HEK293 (cell line): Measurements from ENCODE around the gene STX5.

Source experiments
- CTCF ChIA-PET: fragments of 350-600 bp; formaldehyde crosslinking; extraction: SDS; loops from one replicate; lab custom pipeline; 2021; ENCODE audit warnings: antibody characterized with exemption; lab: Yijun Ruan, JAX
- POLR2A ChIA-PET: fragments of 300-600 bp; formaldehyde crosslinking; extraction: SDS; loops from one replicate; lab custom pipeline; 2020; ENCODE audit warnings: antibody characterized with exemption, inconsistent platforms; lab: Yijun Ruan, JAX
- H3K27ac ChIP-seq: fragments of 200-500 bp; sonication (Bioruptor generic); 2 replicates; pipeline ENCODE4 v1.5.1; 2014; ENCODE audit warnings: low read depth, low read length, control low read depth, inconsistent platforms; ENCODE audit errors: extremely low read depth
- H3K36me3 ChIP-seq, 2 experiments: fragments of 200-500 bp in 1 of 2; sonication (Bioruptor generic) in 1 of 2; 1 replicate in 1 of 2; 2 replicates in 1 of 2; pipeline ENCODE4 v1.5.1; 2014 to 2017; ENCODE audit warnings: inconsistent platforms in 2 of 2, low read length in 2 of 2; ENCODE audit not compliant: control insufficient read depth in 2 of 2, insufficient read depth in 1 of 2
- H3K4me1 ChIP-seq: fragments of 200-500 bp; sonication (Bioruptor generic); 2 replicates; pipeline ENCODE4 v1.5.1; 2014; ENCODE audit warnings: mild to moderate bottlenecking, low read length, inconsistent platforms; ENCODE audit not compliant: control insufficient read depth, insufficient read depth
- H3K4me3 ChIP-seq: 2 replicates; pipeline ENCODE4 v1.5.1; 2011; ENCODE audit warnings: low read depth, mild to moderate bottlenecking, control low read depth, low read length, moderate library complexity
- H3K9me3 ChIP-seq: fragments of 200-500 bp; sonication (Bioruptor generic); 2 replicates; pipeline ENCODE4 v1.5.1; 2014; ENCODE audit warnings: low read depth, low read length, inconsistent platforms; ENCODE audit not compliant: control insufficient read depth, insufficient read depth
- GLIS2 ChIP-seq: fragments of 450-650 bp; formaldehyde crosslinking; IDR thresholded peaks from 2 replicates; pipeline ENCODE4 v1.5.1; 2016; ENCODE audit warnings: missing biosample characterization, missing genetic modification characterization
- KLF16 ChIP-seq: fragments of 450-650 bp; formaldehyde crosslinking; IDR thresholded peaks from 2 replicates; pipeline ENCODE4 v1.5.1; 2017; ENCODE audit warnings: missing biosample characterization, missing genetic modification characterization
- KLF7 ChIP-seq: fragments of 450-650 bp; formaldehyde crosslinking; IDR thresholded peaks from 2 replicates; pipeline ENCODE4 v1.5.1; 2016; ENCODE audit warnings: missing biosample characterization, missing genetic modification characterization, borderline replicate concordance
- SALL2 ChIP-seq: fragments of 450-650 bp; formaldehyde crosslinking; IDR thresholded peaks from 2 replicates; pipeline ENCODE4 v1.5.0; 2017; ENCODE audit warnings: missing biosample characterization, mild to moderate bottlenecking, missing genetic modification characterization, borderline replicate concordance
- SP2 ChIP-seq: fragments of 450-650 bp; formaldehyde crosslinking; IDR thresholded peaks from 2 replicates; pipeline ENCODE4 v1.5.1; 2016; ENCODE audit warnings: missing biosample characterization, missing genetic modification characterization
- SP3 ChIP-seq: fragments of 450-650 bp; formaldehyde crosslinking; IDR thresholded peaks from 2 replicates; pipeline ENCODE4 v1.5.1; 2016; ENCODE audit warnings: missing biosample characterization, missing genetic modification characterization
- SP7 ChIP-seq: fragments of 450-650 bp; formaldehyde crosslinking; IDR thresholded peaks from 2 replicates; pipeline ENCODE4 v1.5.1; 2016; ENCODE audit warnings: missing biosample characterization, missing genetic modification characterization
- YY2 ChIP-seq: fragments of 450-650 bp; formaldehyde crosslinking; IDR thresholded peaks from 2 replicates; pipeline ENCODE4 v1.5.1; 2016; ENCODE audit warnings: missing biosample characterization, missing genetic modification characterization
- ZEB2 ChIP-seq: fragments of 450-650 bp; formaldehyde crosslinking; IDR thresholded peaks from 2 replicates; pipeline ENCODE4 v1.5.1; 2016; ENCODE audit warnings: missing biosample characterization, missing genetic modification characterization
- ZFP3 ChIP-seq: fragments of 450-650 bp; formaldehyde crosslinking; IDR thresholded peaks from 2 replicates; pipeline ENCODE4 v1.5.1; 2016; ENCODE audit warnings: low read depth, missing biosample characterization, missing genetic modification characterization
- ZNF121 ChIP-seq: fragments of 450-650 bp; formaldehyde crosslinking; IDR thresholded peaks from 2 replicates; pipeline ENCODE4 v1.5.1; 2016; ENCODE audit warnings: missing biosample characterization, missing genetic modification characterization
- ZNF223 ChIP-seq: fragments of 450-650 bp; formaldehyde crosslinking; IDR thresholded peaks from 2 replicates; pipeline ENCODE4 v1.5.1; 2016; ENCODE audit warnings: missing biosample characterization, missing genetic modification characterization
- ZNF302 ChIP-seq: fragments of 450-650 bp; formaldehyde crosslinking; IDR thresholded peaks from 2 replicates; pipeline ENCODE4 v1.5.1; 2016; ENCODE audit warnings: missing biosample characterization, missing genetic modification characterization, low read depth
- ZNF354C ChIP-seq: fragments of 450-650 bp; formaldehyde crosslinking; IDR thresholded peaks from 2 replicates; pipeline ENCODE4 v1.5.1; 2016; ENCODE audit warnings: missing biosample characterization, missing genetic modification characterization, low read depth, borderline replicate concordance
- ZNF398 ChIP-seq: fragments of 450-650 bp; formaldehyde crosslinking; IDR thresholded peaks from 2 replicates; pipeline ENCODE4 v1.5.1; 2017; ENCODE audit warnings: missing biosample characterization, missing genetic modification characterization
- ZNF404 ChIP-seq: fragments of 450-650 bp; formaldehyde crosslinking; IDR thresholded peaks from 2 replicates; pipeline ENCODE4 v1.5.1; 2017; ENCODE audit warnings: missing biosample characterization, missing genetic modification characterization
- ZNF501 ChIP-seq: fragments of 450-650 bp; formaldehyde crosslinking; IDR thresholded peaks from 2 replicates; pipeline ENCODE4 v1.5.1; 2016; ENCODE audit warnings: missing biosample characterization, missing genetic modification characterization
- ZNF555 ChIP-seq: fragments of 450-650 bp; formaldehyde crosslinking; conservative IDR thresholded peaks from 2 replicates; pipeline ENCODE4 v1.5.1; 2017; ENCODE audit warnings: missing biosample characterization, mild to moderate bottlenecking, missing genetic modification characterization, inconsistent platforms
- ZNF600 ChIP-seq: fragments of 450-650 bp; formaldehyde crosslinking; IDR thresholded peaks from 2 replicates; pipeline ENCODE4 v1.5.1; 2016; ENCODE audit warnings: missing biosample characterization, missing genetic modification characterization
- ZNF639 ChIP-seq: fragments of 450-650 bp; formaldehyde crosslinking; IDR thresholded peaks from 2 replicates; pipeline ENCODE4 v1.5.1; 2016; ENCODE audit warnings: missing biosample characterization, missing genetic modification characterization
- ZNF768 ChIP-seq: fragments of 450-650 bp; formaldehyde crosslinking; IDR thresholded peaks from 2 replicates; pipeline ENCODE4 v1.5.1; 2018; ENCODE audit warnings: missing biosample characterization, mild to moderate bottlenecking, missing genetic modification characterization
- ZNF776 ChIP-seq: fragments of 450-650 bp; formaldehyde crosslinking; IDR thresholded peaks from 2 replicates; pipeline ENCODE4 v1.5.0; 2017; ENCODE audit warnings: missing biosample characterization, missing genetic modification characterization, borderline replicate concordance
- ZNF843 ChIP-seq: fragments of 450-650 bp; formaldehyde crosslinking; IDR thresholded peaks from 2 replicates; pipeline ENCODE4 v1.5.1; 2016; ENCODE audit warnings: missing biosample characterization, missing genetic modification characterization
- ZSCAN16 ChIP-seq: fragments of 450-650 bp; formaldehyde crosslinking; IDR thresholded peaks from 2 replicates; pipeline ENCODE4 v1.5.1; 2016; ENCODE audit warnings: missing biosample characterization, missing genetic modification characterization
- TF ChIP-seq, protein P1 (sequence below): fragments of 450-650 bp; formaldehyde crosslinking; IDR thresholded peaks from 2 replicates; pipeline ENCODE4 v1.5.1; 2016; ENCODE audit warnings: missing biosample characterization, missing genetic modification characterization
- TF ChIP-seq, protein P2 (sequence below): fragments of 450-650 bp; formaldehyde crosslinking; IDR thresholded peaks from 2 replicates; pipeline ENCODE4 v1.5.1; 2017; ENCODE audit warnings: missing biosample characterization, missing genetic modification characterization
- TF ChIP-seq, protein P3 (sequence below): fragments of 450-650 bp; formaldehyde crosslinking; IDR thresholded peaks from 2 replicates; pipeline ENCODE4 v1.5.1; 2016; ENCODE audit warnings: missing biosample characterization, missing genetic modification characterization

Gene STX5

GRCh38 chr11:62841361-62842170 lies 9.7 kb upstream of the STX5 start:
- Histone ChIP-seq H3K36me3 (peaks cover 0 to 11% of the 10 kb centered on the region in 2 experiments; a peak in 2 of 3 replicates), H3K9me3 (no peaks in the 10 kb centered on the region), H3K4me1 (no peaks in the 10 kb centered on the region), H3K4me3 (peak overlapping the region; percentile 42), H3K27ac (peak overlapping the region; percentile 92)
- ChIA-PET CTCF (interaction anchor here (0.8 to 2.3 kb wide), 3 partner anchors 20 to 944 kb away, joined by 4 to 9 read pairs (median 7); no protein-coding TSS in a partner anchor), POLR2A (interaction anchor here (0.6 to 3.4 kb wide), 58 partner anchors 9 to 1462 kb away, joined by 3 to 182 read pairs (median 6); partner anchors contain the start of genes AHNAK, B3GAT3, BSCL2 and C11orf98)
- peak; percentile 88 for TF ChIP-seq ZNF768
- peak; percentile 48 for TF ChIP-seq ZNF302
- TF ChIP-seq ZFP3 (tag by site-specific recombination), result peak; percentile 82
- TF ChIP-seq ZEB2 (tag by site-specific recombination), result peak; percentile 99
- TF ChIP-seq SP2 (tag by site-specific recombination), result peak; percentile 42
- TF ChIP-seq, protein P1, sequence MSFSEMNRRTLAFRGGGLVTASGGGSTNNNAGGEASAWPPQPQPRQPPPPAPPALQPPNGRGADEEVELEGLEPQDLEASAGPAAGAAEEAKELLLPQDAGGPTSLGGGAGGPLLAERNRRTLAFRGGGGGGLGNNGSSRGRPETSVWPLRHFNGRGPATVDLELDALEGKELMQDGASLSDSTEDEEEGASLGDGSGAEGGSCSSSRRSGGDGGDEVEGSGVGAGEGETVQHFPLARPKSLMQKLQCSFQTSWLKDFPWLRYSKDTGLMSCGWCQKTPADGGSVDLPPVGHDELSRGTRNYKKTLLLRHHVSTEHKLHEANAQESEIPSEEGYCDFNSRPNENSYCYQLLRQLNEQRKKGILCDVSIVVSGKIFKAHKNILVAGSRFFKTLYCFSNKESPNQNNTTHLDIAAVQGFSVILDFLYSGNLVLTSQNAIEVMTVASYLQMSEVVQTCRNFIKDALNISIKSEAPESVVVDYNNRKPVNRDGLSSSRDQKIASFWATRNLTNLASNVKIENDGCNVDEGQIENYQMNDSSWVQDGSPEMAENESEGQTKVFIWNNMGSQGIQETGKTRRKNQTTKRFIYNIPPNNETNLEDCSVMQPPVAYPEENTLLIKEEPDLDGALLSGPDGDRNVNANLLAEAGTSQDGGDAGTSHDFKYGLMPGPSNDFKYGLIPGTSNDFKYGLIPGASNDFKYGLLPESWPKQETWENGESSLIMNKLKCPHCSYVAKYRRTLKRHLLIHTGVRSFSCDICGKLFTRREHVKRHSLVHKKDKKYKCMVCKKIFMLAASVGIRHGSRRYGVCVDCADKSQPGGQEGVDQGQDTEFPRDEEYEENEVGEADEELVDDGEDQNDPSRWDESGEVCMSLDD (tag by site-specific recombination), result peak; percentile 89
- TF ChIP-seq ZNF398 (tag by site-specific recombination), result peak; percentile 32
- TF ChIP-seq ZNF600, result peak; percentile 98
- peak; percentile 82; the same call in 1 of the 2 replicates for TF ChIP-seq ZNF776 (tag by site-specific recombination)
- TF ChIP-seq YY2 (tag by site-specific recombination), result peak; percentile 76
- TF ChIP-seq SP3 (tag by site-specific recombination), result peak; percentile 73
- TF ChIP-seq ZNF223 (tag by site-specific recombination), result 0 out of 2 replicates have a peak, but pooled peaks have one; percentile 7
- TF ChIP-seq ZSCAN16, result peak; percentile 83
- peak; percentile 64; the same call in 1 of the 2 replicates for TF ChIP-seq GLIS2 (tag by site-specific recombination)
- TF ChIP-seq SP7 (tag by site-specific recombination), result peak; percentile 95
- TF ChIP-seq, protein P2, sequence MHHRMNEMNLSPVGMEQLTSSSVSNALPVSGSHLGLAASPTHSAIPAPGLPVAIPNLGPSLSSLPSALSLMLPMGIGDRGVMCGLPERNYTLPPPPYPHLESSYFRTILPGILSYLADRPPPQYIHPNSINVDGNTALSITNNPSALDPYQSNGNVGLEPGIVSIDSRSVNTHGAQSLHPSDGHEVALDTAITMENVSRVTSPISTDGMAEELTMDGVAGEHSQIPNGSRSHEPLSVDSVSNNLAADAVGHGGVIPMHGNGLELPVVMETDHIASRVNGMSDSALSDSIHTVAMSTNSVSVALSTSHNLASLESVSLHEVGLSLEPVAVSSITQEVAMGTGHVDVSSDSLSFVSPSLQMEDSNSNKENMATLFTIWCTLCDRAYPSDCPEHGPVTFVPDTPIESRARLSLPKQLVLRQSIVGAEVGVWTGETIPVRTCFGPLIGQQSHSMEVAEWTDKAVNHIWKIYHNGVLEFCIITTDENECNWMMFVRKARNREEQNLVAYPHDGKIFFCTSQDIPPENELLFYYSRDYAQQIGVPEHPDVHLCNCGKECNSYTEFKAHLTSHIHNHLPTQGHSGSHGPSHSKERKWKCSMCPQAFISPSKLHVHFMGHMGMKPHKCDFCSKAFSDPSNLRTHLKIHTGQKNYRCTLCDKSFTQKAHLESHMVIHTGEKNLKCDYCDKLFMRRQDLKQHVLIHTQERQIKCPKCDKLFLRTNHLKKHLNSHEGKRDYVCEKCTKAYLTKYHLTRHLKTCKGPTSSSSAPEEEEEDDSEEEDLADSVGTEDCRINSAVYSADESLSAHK (tag by site-specific recombination), result peak; percentile 84
- peak; percentile 96 for TF ChIP-seq ZNF639 (tag by site-specific recombination)
- peak; percentile 95 for TF ChIP-seq ZNF843
- peak; percentile 83; the same call in 1 of the 2 replicates for TF ChIP-seq KLF7 (tag by site-specific recombination)
- no peak for TF ChIP-seq ZNF555 (tag by site-specific recombination)
- no peak; the same call in none of the 2 replicates for TF ChIP-seq ZNF121
- TF ChIP-seq, protein P3, sequence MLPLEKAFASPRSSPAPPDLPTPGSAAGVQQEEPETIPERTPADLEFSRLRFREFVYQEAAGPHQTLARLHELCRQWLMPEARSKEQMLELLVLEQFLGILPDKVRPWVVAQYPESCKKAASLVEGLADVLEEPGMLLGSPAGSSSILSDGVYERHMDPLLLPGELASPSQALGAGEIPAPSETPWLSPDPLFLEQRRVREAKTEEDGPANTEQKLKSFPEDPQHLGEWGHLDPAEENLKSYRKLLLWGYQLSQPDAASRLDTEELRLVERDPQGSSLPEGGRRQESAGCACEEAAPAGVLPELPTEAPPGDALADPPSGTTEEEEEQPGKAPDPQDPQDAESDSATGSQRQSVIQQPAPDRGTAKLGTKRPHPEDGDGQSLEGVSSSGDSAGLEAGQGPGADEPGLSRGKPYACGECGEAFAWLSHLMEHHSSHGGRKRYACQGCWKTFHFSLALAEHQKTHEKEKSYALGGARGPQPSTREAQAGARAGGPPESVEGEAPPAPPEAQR (tag by site-specific recombination), result peak; percentile 80; the same call in 1 of the 2 replicates
- no peak for TF ChIP-seq ZNF404 (tag by site-specific recombination)
- TF ChIP-seq KLF16 (tag by site-specific recombination), result peak; percentile 96
- TF ChIP-seq ZNF354C, result no peak
- peak; percentile 96 for TF ChIP-seq ZNF501
- TF ChIP-seq SALL2, result 0 out of 2 replicates have a peak, but pooled peaks have one; percentile 15
